Smooth muscle cell (in vitro differentiated cells): ENCODE measurements around the gene SCMH1. TPM values are rescaled to one million over a fixed set of nuclear protein-coding genes. Genes with fewer than 3 reads are reported as not detected.
"Not testable (repeated sequence)": the region's sequence is repeated elsewhere in the genome, so short reads cannot be mapped to it uniquely, and the experiment has no call there.

Experiments
- DNase-seq: peaks from one replicate; lab custom pipeline; 2025; ENCODE audit not compliant: unreplicated experiment; lab: John Stamatoyannopoulos, UW
- H2AFZ ChIP-seq: fragments of 200-600 bp; sonication (generic); 2 replicates; pipeline ENCODE4 v1.6.0; 2016; ENCODE audit warnings: antibody characterized with exemption, low read depth, mild to moderate bottlenecking
- H3F3A ChIP-seq: fragments of 200-600 bp; sonication (generic); 2 replicates; pipeline ENCODE4 v1.6.0; 2017; ENCODE audit warnings: antibody characterized with exemption, low read depth
- H3K27ac ChIP-seq: fragments of 200-600 bp; sonication (generic); 2 replicates; pipeline ENCODE4 v1.5.1; 2016; ENCODE audit warnings: low read depth, mild to moderate bottlenecking
- H3K27me3 ChIP-seq: fragments of 200-600 bp; sonication (generic); 2 replicates; pipeline ENCODE4 v1.6.1; 2016; ENCODE audit warnings: low read depth, mild to moderate bottlenecking
- H3K36me3 ChIP-seq: fragments of 200-600 bp; sonication (generic); 2 replicates; pipeline ENCODE4 v1.5.1; 2016; ENCODE audit warnings: low read depth
- H3K4me1 ChIP-seq: fragments of 200-600 bp; sonication (generic); 2 replicates; pipeline ENCODE4 v1.5.1; 2016; ENCODE audit warnings: low read depth
- H3K4me2 ChIP-seq: fragments of 200-600 bp; sonication (generic); 2 replicates; pipeline ENCODE4 v1.6.0; 2016; ENCODE audit warnings: mild to moderate bottlenecking
- H3K4me3 ChIP-seq: fragments of 200-600 bp; sonication (generic); 2 replicates; pipeline ENCODE4 v1.5.1; 2016; ENCODE audit warnings: mild to moderate bottlenecking
- H3K79me2 ChIP-seq: fragments of 200-600 bp; sonication (generic); 2 replicates; pipeline ENCODE4 v1.6.0; 2016; ENCODE audit warnings: low read depth, mild to moderate bottlenecking
- H3K9ac ChIP-seq: fragments of 200-600 bp; sonication (generic); 2 replicates; pipeline ENCODE4 v1.6.0; 2016; ENCODE audit warnings: low read depth
- H3K9me3 ChIP-seq: fragments of 200-600 bp; sonication (generic); replicated peaks from 2 replicates; pipeline ENCODE4 v1.5.1; 2016; ENCODE audit warnings: low read depth
- H4K20me1 ChIP-seq: fragments of 200-600 bp; sonication (generic); 2 replicates; pipeline ENCODE4 v1.6.0; 2016; ENCODE audit warnings: low read depth
- CTCF ChIP-seq: fragments of 200-600 bp; sonication (generic); IDR thresholded peaks from 2 replicates; pipeline ENCODE4 v1.5.1; 2017; ENCODE audit warnings: borderline replicate concordance, mild to moderate bottlenecking, antibody characterized with exemption; ENCODE audit not compliant: insufficient read depth, poor library complexity, severe bottlenecking
- WGBS: methylation state at CpG from one replicate; pipeline ENCODE4 v1.1.7; 2016; ENCODE audit warnings: low lambda C conversion rate; 5-methylcytosine and 5-hydroxymethylcytosine counted together
- polyA plus RNA-seq: library from polyadenylated mRNA; unstranded; fragments of >200 nt; fragmentation: Nextera tagmentation; extraction: Ambion mirVana; gene quantifications from 2 replicates; pipeline ENCODE4 v1.2.1, GENCODE V29; 2016
- total RNA-seq: library from RNA; depleted of rRNA; stranded (reverse); fragments of >200 nt; gene quantifications from 2 replicates; pipeline ENCODE4 v1.2.3, GENCODE V29; 2014

The SCMH1 gene
- total and polyA plus RNA-seq, 2 experiments from 2014 or later = 24.0 to 46.4 TPM

GRCh38 chr1:41255978-41256377 is 13.9 kb upstream of the SCMH1 start:
- no peak overlapping the region for H3K9ac ChIP-seq
- peaks cover 4% of the 10 kb centered on the region for H3K4me1 ChIP-seq
- H3K4me2 ChIP-seq = peak overlapping the region; percentile 20
- peaks cover 10% of the 10 kb centered on the region for H3K9me3 ChIP-seq
- H3F3A ChIP-seq = no peaks in the 10 kb centered on the region
- H3K79me2 ChIP-seq = no peaks in the 10 kb centered on the region
- no peak overlapping the region for H2AFZ ChIP-seq
- H3K27me3 ChIP-seq = no peaks in the 10 kb centered on the region
- no peak overlapping the region for H3K4me3 ChIP-seq
- H3K36me3 ChIP-seq = no peaks in the 10 kb centered on the region
- DNase-seq = no peak
- no peak for TF ChIP-seq CTCF
- no peak overlapping the region for H3K27ac ChIP-seq
- no peaks in the 10 kb centered on the region for H4K20me1 ChIP-seq
- 91% methylated on average over 1 of the region's 1 CpG for whole genome bisulfite sequencing

GRCh38 chr1:41251120-41251519 is 9.0 kb upstream of the SCMH1 start:
- H2AFZ ChIP-seq, H4K20me1 ChIP-seq, H3K4me1 ChIP-seq, H3K4me3 ChIP-seq, H3K9ac ChIP-seq, H3K4me2 ChIP-seq, DNase-seq, H3K27me3 ChIP-seq, H3K79me2 ChIP-seq, H3K36me3 ChIP-seq, H3K27ac ChIP-seq, H3F3A ChIP-seq: not testable (repeated sequence)
- WGBS = 97% methylated on average over 1 of the region's 1 CpG
- peaks cover 10% of the 10 kb centered on the region for H3K9me3 ChIP-seq

GRCh38 chr1:41249319-41249718 is 7.2 kb upstream of the SCMH1 start:
- no peak overlapping the region for H3K4me3 ChIP-seq
- DNase-seq = no peak
- TF ChIP-seq CTCF = no peak
- WGBS = 87% methylated on average over 5 of the region's 5 CpGs
- no peak overlapping the region for H3K4me2 ChIP-seq
- no peaks in the 10 kb centered on the region for H3F3A ChIP-seq
- peaks cover 10% of the 10 kb centered on the region for H3K9me3 ChIP-seq
- H2AFZ ChIP-seq = no peak overlapping the region
- H3K4me1 ChIP-seq = no peaks in the 10 kb centered on the region
- no peaks in the 10 kb centered on the region for H3K27me3 ChIP-seq
- H4K20me1 ChIP-seq = no peaks in the 10 kb centered on the region
- no peaks in the 10 kb centered on the region for H3K36me3 ChIP-seq
- no peaks in the 10 kb centered on the region for H3K79me2 ChIP-seq
- H3K9ac ChIP-seq = no peak overlapping the region
- no peak overlapping the region for H3K27ac ChIP-seq

GRCh38 chr1:41246568-41246967 is 4.5 kb upstream of the SCMH1 start:
- no peak overlapping the region for H2AFZ ChIP-seq
- no peak overlapping the region for H3K4me3 ChIP-seq
- 76% methylated on average over 1 of the region's 1 CpG for WGBS
- H4K20me1 ChIP-seq = no peaks in the 10 kb centered on the region
- no peaks in the 10 kb centered on the region for H3K79me2 ChIP-seq
- no peaks in the 10 kb centered on the region for H3K4me1 ChIP-seq
- no peaks in the 10 kb centered on the region for H3F3A ChIP-seq
- H3K27me3 ChIP-seq = no peaks in the 10 kb centered on the region
- H3K4me2 ChIP-seq = no peak overlapping the region
- peaks cover 1% of the 10 kb centered on the region for H3K9me3 ChIP-seq
- H3K27ac ChIP-seq = no peak overlapping the region
- no peak for TF ChIP-seq CTCF
- H3K9ac ChIP-seq = no peak overlapping the region
- no peaks in the 10 kb centered on the region for H3K36me3 ChIP-seq
- no peak for DNase-seq
